Thyroid gland (tissue), 4 donors: ENCODE results near the gene HACD2. TPM values are rescaled to one million over a fixed set of nuclear protein-coding genes. Genes with fewer than 3 reads are reported as not detected.

Source experiments
- DNase-seq, 2 donors: peaks; one replicate each; pipeline ENCODE4 v3.0.0-alpha.2; 2019
- H3K27ac ChIP-seq, 3 donors: fragments of 200-600 bp; sonication (generic); 1 replicate in 2 of 3; 2 replicates in 1 of 3; pipeline ENCODE4 v1.5.1; 2016 to 2019; ENCODE audit warnings: mild to moderate bottlenecking in 1 of 3, moderate library complexity in 1 of 3
- H3K27me3 ChIP-seq: fragments of 200-600 bp; sonication (generic); one replicate; pipeline ENCODE4 v1.5.1; 2019
- H3K36me3 ChIP-seq, 2 donors: fragments of 200-600 bp; sonication (generic); one replicate each; pipeline ENCODE4 v1.5.1; 2016 to 2019
- H3K4me1 ChIP-seq, 2 donors: fragments of 200-600 bp; sonication (generic); one replicate each; pipeline ENCODE4 v1.5.1; 2017 to 2019
- H3K4me3 ChIP-seq, 3 donors: fragments of 200-600 bp; sonication (generic); replicated peaks in 1 of 3; 1 replicate in 2 of 3; 2 replicates in 1 of 3; pipeline ENCODE4 v1.5.1; 2016; ENCODE audit warnings: mild to moderate bottlenecking in 1 of 3
- H3K9me3 ChIP-seq: fragments of 200-600 bp; sonication (generic); one replicate; pipeline ENCODE4 v1.5.1; 2017
- CTCF ChIP-seq, 6 experiments: fragments of 200-600 bp in 3 of 6; fragments of 450-650 bp in 3 of 6; sonication (generic) in 3 of 6; IDR thresholded peaks; one replicate each; pipeline ENCODE4 v1.5.1; 2016 to 2019; ENCODE audit warnings: antibody characterized with exemption in 6 of 6, mild to moderate bottlenecking in 2 of 6, inconsistent platforms in 1 of 6, moderate library complexity in 1 of 6
- POLR2A ChIP-seq, 2 donors: fragments of 450-650 bp; IDR thresholded peaks; one replicate each; pipeline ENCODE4 v1.6.1; 2017; ENCODE audit warnings: antibody characterized with exemption in 2 of 2, mild to moderate bottlenecking in 2 of 2, moderate library complexity in 1 of 2
- WGBS, 2 donors: methylation state at CpG; one replicate each; pipeline ENCODE4 v1.1.5; 2017; 5-methylcytosine and 5-hydroxymethylcytosine counted together
- intact Hi-C: fragments of 100-400 bp; cut with DNase I; formaldehyde crosslinking; loops from one replicate; pipeline ENCODE4 v1.15.1; 2023
- total RNA-seq, 4 donors: library from RNA; depleted of rRNA; stranded (reverse); fragments of >200 nt; gene quantifications; one replicate each; pipeline ENCODE4 v1.2.3, GENCODE V29; 2016

HACD2 gene
- total RNA-seq, 4 donors from 2014 or later, result 27.8 to 38.3 (median 32.2) TPM

GRCh38 chr3:123442908-123443307, 141.9 kb downstream of the HACD2 start:
- intact Hi-C loops, result no loop called here
- no peak overlapping the region for H3K27ac ChIP-seq

GRCh38 chr3:123442125-123442524, 142.7 kb downstream of the HACD2 start:
- DNase-seq, result no peak
- Histone ChIP-seq H3K4me1 (no peaks in the 10 kb centered on the region), H3K9me3 (no peaks in the 10 kb centered on the region), H3K27ac (no peak overlapping the region), H3K4me3 (no peak overlapping the region), H3K36me3 (no peaks in the 10 kb centered on the region), H3K27me3 (no peaks in the 10 kb centered on the region)
- intact Hi-C loops, result no loop called here
- WGBS, 2 donors, result 90 to 96% methylated on average over 9 of the region's 9 CpGs
- TF ChIP-seq CTCF (IDR thresholded peaks at IDR 0.05), result no peak
- TF ChIP-seq POLR2A (IDR thresholded peaks at IDR 0.05), result no peak

More at GRCh38 chr3:123442908-123443307, 141.9 kb downstream of the HACD2 start:
- no peak overlapping the region for H3K4me3 ChIP-seq
- DNase-seq, result no peak
- H3K27me3 ChIP-seq, result peaks cover 3% of the 10 kb centered on the region
- H3K9me3 ChIP-seq, result no peaks in the 10 kb centered on the region
- H3K4me1 ChIP-seq, result no peaks in the 10 kb centered on the region
- TF ChIP-seq CTCF (IDR thresholded peaks at IDR 0.05) (no peak), POLR2A (IDR thresholded peaks at IDR 0.05) (no peak)
- WGBS, 2 donors, result 79 to 90% methylated on average over 6 to 7 of the region's 7 CpGs
- no peaks in the 10 kb centered on the region for H3K36me3 ChIP-seq

Other genes starting within 250 kb of the HACD2 start
- 1 to 10 TPM in 3 of 4 donors, under 1 TPM in 1; 0.78 to 2.7 (median 1.8) TPM for gene ADCY5, start 136.0 kb downstream of the HACD2 start, total RNA-seq